Fibroblast of skin of left biceps (primary cell): ENCODE results near the gene CD200.
A peak's percentile ranks its signal among the peaks of the same experiment; 100 is the strongest.
"Not testable (repeated sequence)": the region's sequence is repeated elsewhere in the genome, so short reads cannot be mapped to it uniquely, and the experiment has no call there.

Experiments
- DNase-seq, 2 experiments: peaks; one replicate each; pipeline ENCODE4 v3.0.0-alpha.2; 2013; ENCODE audit warnings: low read depth in 2 of 2

The CD200 gene

DNA sequence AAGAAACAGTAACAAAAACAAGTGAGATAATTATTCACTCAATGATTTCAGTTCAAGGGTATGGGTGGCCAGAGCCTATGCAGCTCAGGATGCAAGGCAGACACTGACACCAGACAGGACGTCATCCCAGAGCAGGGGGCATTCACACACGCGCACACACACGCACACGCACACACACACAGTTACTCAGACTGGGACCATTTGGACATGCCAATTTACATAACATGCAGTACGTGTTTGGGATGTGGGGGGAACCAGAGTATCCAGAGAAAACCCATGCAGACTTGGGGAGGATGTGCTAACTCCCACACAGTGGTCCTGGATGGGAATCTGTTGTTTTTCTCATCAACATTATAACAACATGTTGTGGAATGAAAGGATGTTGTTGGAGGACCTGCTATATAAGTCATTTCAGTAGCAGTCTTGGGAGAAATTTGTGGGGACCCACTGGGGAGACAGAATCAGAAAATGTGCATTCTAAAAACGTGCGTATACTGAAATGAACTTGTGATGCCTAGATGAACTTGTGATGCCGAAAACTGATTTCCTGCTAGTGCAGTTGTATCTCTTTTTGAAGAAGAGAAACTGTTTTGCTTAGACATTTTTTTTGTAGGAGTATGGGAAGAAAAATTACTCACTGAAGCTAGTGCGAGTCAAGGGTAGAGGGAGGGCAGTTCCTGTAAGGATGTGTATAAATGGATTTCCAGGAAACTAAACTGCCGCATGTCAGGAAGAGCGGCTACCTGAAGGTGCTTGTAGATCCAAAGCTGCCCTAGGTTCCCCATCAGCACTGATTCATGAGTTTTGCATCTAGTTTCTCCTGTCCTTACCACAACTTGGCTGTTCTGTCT lies 25.2 kb downstream of the CD200 start:
- no peak for DNase-seq

DNA sequence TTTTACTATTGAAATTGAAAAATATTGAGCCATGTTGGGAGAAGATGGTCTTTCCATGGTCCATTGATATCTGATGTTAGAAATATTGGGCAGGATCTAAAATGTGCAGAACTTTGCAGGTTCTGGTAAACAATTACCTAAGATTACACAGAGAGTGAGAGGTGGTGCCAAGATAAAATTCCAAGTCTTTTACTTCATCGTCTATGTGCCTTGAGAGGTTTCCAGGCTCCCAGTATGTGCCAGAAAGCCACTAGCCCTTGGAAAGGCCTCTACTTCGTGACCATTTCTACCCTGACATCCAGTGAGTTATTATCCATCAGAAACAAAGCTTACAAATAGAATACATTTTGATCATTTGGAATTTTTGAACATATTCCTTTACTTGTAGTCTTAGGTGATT lies 27.6 kb downstream of the CD200 start:
- no peak for DNase-seq

DNA sequence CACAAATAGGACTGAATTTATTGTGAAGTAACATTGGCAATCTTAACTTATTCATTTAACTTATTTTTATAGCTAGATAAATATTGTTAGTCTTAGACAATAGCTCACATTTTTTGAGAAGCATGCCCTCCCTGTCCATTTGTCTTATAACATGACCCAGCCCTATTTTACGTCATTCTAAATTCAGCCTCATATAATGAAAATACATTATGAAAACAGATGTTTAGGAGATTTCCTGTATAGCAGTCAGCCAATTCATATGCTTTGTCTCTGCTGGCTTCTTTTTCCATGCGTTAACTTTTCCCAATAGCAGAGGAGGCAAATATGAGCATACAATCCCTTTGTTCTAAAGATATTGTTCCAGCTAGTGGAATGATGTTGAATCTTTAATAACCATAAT lies 29.3 kb downstream of the CD200 start:
- no peak for DNase-seq

DNA sequence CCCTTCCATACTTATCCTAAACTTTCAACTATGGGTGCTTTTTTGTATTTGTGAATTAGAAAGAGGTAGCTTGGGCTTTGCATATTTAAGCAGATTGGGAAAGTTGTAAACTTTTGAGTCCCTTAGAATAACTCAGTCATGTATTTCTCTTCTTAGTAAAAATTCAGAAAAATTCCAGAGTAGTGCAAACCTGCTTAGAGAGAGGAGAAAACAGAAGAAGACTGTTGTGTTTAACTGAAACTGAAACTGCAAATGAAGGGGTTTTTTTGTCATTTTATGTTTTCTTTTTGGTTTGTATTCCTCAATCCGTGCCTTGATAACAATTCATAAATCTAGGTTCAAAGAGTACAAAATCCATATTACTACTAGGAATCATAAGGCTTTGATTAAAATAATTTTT lies 31.3 kb downstream of the CD200 start:
- DNase-seq = no peak

DNA sequence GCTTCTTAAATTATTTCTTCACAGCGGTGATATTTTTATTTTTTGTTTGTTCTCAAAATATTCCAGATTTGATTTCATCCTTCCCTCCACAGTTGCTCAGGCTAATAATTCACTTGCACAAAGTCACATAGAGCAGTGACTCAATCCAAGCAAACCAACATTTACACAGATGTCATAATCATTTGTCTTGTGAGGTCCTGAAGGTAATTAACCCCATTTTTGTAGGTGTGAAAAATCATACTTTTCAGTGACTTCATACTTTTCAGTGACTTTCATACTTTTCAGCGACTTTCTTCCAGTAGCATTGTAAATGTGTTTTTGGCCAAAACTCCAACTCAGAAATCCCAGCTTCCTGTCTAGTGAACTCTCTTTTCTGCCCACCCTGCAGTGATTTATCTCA lies 32.1 kb downstream of the CD200 start:
- no peak for DNase-seq

DNA sequence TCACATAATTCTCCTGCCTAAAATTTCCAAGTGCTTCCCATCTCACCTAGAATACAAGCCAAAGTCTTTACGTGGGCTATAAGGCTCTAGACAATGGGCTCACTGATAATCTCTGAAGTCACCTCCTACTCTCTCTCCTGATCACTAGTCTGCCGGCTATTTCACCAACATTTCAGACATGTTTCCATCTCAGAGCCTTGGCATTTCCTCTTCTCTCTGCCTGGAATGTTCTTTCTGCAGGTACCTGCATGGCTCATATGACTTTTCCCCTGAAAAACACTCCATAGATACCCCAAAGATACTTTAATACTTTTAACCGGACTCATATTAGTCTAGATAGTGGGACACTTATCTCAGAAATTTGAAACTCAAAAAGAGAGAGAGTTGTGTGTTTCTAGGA lies 32.7 kb downstream of the CD200 start:
- no peak for DNase-seq

DNA sequence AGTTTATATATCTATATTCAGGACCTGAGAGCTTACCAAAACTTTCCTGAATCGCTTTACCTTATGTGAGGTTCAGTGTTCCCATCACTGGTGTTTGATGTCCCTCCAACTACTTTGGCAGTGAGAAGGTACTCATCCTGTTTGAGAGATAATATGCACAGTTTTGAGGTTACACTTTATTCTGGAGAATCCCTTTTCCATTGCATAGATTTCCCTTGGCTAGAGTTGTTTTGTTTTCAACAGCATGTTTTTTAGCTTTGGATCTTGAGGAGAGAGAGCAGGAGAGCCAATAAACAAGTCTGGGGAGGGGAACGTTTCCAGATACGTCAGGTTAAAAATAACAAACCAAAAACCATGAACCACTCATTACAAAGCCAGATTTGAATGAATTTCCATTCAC lies 33.6 kb downstream of the CD200 start:
- no peak for DNase-seq

DNA sequence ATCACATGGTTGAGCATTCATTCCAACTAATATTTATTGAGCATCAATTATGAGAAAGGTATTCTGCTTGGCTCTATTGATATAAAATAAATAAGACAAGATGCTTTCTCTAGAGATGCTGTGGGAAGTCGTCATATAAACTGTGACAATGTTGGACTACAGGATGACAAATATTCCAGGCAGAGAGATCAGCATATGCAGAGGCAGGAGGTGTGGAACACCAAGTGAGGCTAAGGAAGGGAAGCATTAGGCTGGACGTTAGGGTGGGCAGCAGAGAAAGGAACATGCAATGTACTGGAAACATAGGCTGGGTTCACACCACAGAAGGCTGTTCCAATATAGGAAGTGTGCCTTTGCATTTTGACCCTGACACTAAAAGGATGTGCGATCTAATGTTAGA lies 38.6 kb downstream of the CD200 start:
- no peak for DNase-seq

DNA sequence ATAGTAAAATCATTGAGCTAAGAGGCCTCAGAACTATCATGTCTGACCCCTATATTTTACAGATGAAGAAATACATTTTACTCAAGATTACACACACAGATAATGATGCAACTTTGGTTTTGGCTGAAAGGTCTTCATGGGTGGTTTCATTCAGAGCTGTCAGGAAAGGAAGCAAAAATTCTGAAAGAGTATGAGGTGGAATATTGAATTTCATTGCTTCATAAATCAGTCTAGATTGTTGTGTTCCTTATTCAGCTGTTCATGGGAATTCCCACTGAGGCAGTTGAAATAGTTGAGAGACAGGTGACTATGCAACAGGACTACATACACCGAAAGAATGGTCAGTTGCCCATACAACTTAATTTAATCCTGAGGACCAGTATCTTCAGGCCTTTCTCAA lies 39.4 kb downstream of the CD200 start:
- no peak for DNase-seq

DNA sequence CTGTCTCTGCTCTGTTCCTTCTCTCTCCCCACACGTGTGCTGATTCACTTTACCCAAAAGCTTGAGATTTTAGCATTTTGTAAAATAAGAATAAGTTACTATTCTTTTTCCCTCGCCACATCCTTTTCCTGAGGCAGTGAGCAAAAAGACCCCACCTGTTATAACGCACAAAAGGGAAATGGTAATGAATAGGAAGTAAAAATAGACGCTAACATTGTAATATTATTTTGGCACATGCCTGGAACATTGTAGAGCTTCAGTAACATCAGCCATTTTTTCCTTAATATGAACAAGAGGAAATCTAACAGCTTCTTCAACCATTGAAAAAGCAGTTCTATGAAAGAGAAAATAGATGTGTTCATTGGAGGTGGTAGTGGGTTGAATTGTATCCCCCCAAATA lies 40.5 kb downstream of the CD200 start:
- DNase-seq = no peak

DNA sequence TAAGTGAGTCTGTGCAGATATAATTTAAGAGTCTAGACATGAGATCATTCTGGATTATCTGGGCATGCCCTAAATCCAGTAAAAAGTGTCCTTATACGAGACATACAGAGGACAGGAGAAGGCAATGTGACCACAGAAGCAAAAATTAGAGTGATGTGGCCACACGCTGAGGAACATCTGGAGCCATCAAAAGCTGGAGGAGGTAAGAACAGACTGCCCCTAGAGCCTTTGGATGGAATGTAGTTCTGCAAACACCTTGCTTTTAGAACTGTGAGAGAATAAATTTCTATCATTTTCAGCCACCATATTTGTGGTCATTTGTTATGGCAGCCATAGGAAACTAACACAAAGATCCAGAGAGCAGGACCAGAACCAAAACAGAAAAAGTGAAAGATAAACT lies 41.0 kb downstream of the CD200 start:
- DNase-seq = no peak

DNA sequence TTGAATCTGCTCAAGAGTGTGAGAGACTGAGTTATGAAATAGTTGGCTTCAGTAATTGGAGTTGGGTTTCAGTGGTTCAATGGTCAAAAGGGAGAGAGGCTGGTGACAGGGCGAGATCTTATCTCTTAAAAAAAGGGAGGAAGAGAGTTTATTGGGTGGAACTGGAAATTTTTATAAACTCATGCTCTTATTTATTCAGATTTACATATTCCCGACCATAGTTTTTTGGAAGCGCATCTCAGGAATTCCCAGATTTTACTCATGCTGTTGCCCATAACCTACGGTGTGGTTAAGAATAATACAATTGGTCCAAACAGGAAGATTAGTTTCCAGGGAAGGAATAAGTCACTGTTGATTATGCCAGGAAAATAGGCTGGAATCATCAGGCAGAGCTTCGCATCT lies 41.4 kb downstream of the CD200 start:
- no peak for DNase-seq

DNA sequence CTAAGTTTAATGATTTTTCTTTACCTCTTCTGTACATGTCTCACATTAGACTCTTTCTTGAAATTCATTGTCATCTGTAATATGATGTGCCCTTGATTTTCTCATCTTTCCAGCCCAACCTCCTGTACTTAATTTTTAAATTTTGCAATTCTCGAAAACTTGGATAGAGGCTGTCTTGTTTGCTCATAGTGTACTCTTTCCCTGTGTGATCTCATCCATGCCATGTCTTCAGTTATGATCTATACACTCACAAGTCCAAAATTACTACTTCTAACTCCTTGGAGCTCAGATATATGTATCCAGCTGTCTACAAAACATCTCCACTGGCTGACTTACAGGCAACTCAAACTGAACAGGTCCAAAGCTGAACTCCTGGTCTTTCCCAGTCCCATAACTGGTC lies 42.2 kb downstream of the CD200 start:
- DNase-seq = no peak

DNA sequence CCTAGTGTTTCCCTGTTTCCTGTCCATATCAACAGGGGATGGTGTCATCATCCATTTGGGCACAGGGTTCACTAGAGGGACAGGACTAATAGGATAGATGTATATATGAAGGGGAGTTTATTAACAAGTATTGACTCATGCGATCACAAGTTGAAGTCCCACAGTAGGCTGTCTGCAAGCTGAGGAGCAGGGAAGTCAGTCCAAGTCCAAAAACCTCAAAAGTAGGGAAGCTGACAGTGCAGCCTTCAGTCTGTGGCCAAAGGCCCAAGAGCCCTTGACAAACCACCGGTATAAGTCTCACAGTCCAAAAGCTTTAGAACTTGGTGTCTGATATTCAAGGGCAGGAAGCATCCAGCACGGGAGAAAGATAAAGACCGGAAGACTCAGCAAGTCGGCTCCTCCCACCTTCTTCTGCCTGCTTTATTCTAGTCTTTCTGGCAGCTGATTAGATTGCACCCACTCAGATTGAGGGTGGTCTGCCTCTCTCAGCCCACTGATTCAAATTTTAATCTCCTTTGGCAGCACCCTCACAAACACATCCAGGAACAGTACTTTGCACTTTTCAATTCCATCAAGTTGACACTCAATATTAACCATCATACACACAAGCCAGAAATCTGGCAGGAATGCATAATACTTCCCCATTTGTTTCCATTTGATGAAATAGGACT lies 43.4 kb downstream of the CD200 start:
- no peak for DNase-seq

DNA sequence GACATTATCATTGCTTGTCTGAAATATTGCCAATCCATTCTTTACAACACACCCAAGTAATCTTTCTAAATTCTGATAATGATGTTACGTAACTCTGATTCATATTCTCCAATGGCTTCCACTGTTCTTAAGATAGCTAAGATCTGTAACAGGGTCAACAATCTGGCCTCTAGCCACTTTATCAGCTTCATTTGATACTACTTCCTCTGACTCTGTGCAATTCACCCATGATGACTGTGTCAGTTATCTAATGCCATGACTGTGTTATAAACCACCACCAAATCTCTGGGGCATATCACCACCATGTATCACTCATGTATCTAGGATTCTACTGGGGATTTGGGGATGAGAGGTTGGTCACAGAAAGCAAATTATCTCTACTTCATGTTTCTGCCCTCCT lies 44.0 kb downstream of the CD200 start:
- DNase-seq = peak in 1 of 2 experiments; percentile 33

DNA sequence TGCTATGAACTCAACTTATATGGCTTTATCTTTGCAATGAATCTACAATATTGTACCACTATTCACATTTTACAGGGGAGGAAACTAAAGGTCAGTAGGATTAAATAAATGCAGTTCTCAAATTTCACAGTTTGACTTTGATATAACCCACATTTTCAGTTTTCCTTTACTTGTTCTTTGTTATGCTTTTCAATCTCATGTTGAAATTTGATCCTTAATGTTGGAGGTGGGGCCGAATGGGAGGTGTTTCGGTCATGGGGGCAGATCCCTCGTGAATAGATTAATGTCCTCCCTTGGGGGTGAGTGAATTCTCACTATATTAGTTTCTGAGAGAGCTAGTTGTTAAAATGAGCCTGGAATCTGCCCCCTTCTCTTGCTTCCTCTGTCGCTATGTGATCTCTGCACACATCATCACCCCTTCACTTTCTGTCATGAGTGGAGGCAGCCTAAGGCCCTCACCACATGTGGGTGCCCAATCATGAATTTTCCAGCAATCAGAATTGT lies 44.7 kb downstream of the CD200 start:
- no peak for DNase-seq

DNA sequence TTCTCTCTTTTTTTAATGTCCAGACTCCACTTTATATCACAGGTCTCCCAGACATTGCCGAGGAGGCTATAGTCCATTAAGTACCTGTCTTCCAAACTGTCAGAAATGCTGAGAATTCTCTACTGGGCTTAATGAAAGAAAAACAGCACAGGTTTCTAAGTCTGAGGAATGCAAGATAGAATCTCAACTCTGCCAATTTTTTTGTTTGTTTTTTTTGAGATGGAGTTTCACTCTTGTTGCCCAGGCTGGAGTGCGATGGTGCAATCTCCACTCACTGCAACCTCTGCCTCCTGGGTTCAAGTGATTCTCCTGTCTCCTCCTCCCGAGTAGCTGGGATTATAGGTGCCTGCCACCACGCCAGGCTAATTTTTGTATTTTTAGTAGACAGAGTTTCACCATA lies 45.4 kb downstream of the CD200 start:
- not testable (repeated sequence) for DNase-seq

DNA sequence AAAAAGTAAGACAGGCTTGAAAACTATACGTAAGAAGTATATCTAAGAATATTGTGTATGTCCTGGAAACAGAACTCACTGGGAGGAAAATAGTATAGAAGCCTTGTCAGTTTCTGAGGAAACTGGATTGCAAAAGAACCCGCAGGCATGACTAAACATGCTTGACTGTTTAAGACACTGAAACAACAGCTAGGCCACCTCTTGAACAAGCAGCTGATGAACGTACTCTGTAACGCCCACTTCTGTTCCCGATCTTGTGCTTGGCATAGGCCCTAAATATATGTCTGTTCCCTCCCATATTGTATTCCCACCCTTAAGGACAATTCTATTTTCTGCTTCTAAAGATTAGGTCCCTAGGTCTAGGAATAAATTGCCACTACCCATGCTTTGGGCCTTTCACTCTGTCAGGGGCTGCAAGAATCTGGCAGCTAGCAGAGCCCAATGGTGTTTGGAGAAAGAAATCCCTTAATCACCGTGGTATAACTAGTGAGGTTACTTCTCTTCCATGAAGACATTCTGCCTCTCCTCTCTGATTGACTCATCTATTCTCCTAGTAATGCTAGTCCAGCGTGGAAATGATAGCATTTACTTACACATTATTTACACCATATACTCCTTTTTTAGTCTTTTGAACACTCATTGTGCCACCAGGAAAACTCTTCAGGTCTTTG lies 46.2 kb downstream of the CD200 start:
- DNase-seq = no peak

DNA sequence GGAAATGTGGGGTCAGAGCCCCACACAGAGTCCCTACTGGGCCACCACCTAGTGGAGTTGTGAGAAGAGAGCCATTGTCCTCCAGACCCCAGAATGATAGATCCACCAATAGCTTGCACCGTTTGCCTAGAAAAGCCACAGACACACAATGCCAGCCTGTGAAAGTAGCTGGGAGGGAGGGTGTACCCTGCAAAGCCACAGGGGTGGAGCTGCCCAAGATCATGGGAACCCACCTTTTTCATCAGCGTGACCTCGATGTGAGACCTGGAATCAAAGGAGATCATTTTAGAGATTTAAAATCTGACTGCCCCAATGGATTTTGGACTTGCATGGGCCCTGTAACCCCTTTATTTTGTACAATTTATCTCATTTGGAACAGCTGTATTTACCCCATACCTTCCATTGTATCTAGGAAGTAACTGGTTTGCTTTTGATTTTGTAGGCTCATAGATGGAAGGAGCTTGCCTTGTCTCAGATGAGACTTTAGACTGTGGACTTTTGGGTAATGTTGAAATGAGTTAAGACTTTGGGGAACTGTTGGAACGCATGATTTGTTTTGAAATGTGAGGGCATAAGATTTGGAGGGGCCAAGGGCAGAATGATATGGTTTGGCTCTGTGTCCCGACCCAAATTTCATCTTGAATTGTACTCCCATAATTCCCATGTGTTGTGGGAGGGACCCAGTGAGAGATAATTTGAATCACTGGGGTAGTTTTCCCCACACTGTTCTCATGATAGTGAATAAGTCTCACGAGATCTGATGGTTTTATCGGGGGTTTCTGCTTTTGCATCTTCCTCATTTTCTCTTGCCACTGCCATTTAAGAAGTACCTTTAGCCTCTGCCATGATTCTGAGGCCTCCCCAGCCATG lies 49.0 kb downstream of the CD200 start:
- DNase-seq = no peak

DNA sequence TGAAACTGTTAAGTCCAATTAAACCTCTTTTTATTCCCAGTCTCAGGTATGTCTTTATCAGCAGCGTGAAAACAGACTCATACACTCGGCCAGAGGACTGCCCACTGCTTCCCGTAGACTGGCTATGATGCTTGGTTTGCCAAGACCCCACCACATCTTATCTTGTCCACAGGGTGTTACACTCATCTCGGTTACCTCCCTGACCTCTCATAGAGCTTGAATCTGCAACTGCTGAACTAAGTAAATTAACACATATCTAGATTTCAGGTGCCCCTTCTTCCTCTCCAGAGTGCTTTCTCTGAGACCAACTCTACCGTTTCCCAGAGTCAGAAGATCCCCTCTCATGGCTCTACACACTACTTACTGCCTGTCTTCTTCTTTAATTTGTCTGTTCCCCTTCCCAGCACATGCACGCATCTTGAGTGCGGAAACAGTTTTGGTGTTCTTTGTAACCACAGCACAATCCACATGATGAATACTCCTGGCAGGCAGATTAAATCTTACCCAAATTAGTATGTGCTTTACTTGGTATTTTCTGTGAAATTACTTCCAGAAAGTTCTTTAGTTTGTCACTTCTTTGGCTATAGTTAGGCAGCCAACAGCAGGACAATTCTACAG lies 49.7 kb downstream of the CD200 start:
- DNase-seq = no peak

DNA sequence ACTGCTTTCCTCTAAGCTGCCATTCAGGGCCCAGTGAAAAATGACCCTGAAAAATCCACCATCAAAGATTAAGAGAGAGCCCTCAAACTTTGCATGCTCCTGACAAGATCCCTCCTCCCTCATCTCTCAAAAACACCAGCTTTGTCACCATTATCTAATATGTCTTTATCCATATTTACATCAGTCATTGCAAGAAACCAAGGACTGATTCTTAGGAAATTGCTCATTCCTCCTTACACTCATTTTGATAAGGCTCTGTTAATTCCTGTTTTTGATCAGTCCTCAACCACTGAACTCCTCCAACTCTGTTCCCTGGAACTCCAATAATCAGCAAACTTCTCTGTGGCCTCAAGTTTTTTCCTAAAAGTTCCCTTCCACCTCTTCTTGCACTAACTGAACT lies 51.8 kb downstream of the CD200 start:
- DNase-seq = no peak
